MM.1S (cell line): ENCODE data around the gene ADARB1.

Experiments used
- CTCF ChIP-seq: fragments of 300-600 bp; sonication (generic); IDR thresholded peaks from 2 replicates; pipeline ENCODE4 v1.5.1; 2016; ENCODE audit warnings: antibody characterized with exemption, low read length, mixed read lengths
- EZH2 ChIP-seq: fragments of 300-600 bp; sonication (generic); optimal IDR thresholded peaks from 2 replicates; pipeline ENCODE3; 2017; ENCODE audit warnings: low read depth, mild to moderate bottlenecking, antibody characterized with exemption, low read length, mixed read lengths

GRCh38 chr21:45079351-45079750 is 5.0 kb downstream of the ADARB1 start:
- TF ChIP-seq CTCF (no peak), EZH2 (no peak)
